Cardiac fibroblast (primary cell): ENCODE data around the gene TFF2.

Experiments used
- DNase-seq, 2 donors: peaks; one replicate each; pipeline versions ENCODE4 v3.0.0 to v3.0.0-alpha.2; 2010; ENCODE audit warnings: low read depth in 2 of 2
- H3K4me3 ChIP-seq, 2 donors: replicated peaks in 1 of 2; 1 replicate in 1 of 2; 2 replicates in 1 of 2; pipeline ENCODE4 v1.5.1; 2011; ENCODE audit warnings: low read depth in 2 of 2, low read length in 2 of 2, mild to moderate bottlenecking in 2 of 2, moderate library complexity in 1 of 2
- TF ChIP-seq, protein P1 (sequence below): IDR thresholded peaks from one replicate; pipeline ENCODE4 v1.5.1; 2011; ENCODE audit warnings: low read depth, mild to moderate bottlenecking, low read length, inconsistent platforms

TFF2 gene

GRCh38 chr21:42379426-42380215 is 28.8 kb upstream of the TFF2 start:
- TF ChIP-seq, protein P1, sequence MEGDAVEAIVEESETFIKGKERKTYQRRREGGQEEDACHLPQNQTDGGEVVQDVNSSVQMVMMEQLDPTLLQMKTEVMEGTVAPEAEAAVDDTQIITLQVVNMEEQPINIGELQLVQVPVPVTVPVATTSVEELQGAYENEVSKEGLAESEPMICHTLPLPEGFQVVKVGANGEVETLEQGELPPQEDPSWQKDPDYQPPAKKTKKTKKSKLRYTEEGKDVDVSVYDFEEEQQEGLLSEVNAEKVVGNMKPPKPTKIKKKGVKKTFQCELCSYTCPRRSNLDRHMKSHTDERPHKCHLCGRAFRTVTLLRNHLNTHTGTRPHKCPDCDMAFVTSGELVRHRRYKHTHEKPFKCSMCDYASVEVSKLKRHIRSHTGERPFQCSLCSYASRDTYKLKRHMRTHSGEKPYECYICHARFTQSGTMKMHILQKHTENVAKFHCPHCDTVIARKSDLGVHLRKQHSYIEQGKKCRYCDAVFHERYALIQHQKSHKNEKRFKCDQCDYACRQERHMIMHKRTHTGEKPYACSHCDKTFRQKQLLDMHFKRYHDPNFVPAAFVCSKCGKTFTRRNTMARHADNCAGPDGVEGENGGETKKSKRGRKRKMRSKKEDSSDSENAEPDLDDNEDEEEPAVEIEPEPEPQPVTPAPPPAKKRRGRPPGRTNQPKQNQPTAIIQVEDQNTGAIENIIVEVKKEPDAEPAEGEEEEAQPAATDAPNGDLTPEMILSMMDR: no peak
- H3K4me3 ChIP-seq: no peak overlapping the region
- DNase-seq: no peak

DNA sequence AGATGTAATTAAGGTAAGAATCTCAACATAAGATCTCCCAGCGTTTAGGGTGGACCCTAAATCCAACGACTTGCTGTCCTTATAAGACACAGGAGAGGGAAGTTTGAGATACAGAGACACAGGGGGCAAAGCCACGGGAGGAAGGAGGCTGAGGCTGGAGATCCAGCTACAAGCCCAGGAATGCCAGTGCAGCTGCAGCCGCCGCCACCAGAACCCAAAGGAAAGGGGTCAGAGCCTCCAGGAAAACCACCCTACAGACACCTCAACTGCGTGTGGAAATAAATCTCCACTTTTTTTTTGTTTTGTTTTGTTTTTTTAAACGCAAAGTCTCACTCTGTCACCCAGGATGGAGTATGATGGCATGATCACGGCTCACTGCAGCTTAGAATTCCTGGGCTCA is 27.6 kb upstream of the TFF2 start:
- DNase-seq: no peak
- no peak overlapping the region for H3K4me3 ChIP-seq
- TF ChIP-seq, protein P1: no peak

DNA sequence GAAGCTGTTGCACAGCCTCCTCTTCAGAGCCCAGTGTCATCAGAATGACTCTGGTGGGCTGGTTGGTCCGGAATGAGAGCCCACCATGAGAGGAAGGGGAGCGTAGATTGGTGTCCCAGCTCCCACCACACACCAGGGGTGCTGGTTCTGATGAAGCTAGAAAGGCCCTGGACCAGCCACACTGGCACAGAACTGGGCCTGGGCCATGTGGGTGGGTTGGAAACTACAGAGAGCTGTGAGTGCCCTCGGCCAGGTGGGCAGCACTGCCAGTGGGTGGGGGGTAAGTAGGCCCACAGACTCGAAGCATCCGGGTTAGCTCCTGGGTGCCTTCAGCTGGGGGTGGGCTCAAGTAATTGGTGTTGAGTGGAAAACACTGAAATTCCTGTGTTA is 27.2 kb upstream of the TFF2 start:
- H3K4me3 ChIP-seq: no peak overlapping the region
- TF ChIP-seq, protein P1: no peak
- DNase-seq: no peak

DNA sequence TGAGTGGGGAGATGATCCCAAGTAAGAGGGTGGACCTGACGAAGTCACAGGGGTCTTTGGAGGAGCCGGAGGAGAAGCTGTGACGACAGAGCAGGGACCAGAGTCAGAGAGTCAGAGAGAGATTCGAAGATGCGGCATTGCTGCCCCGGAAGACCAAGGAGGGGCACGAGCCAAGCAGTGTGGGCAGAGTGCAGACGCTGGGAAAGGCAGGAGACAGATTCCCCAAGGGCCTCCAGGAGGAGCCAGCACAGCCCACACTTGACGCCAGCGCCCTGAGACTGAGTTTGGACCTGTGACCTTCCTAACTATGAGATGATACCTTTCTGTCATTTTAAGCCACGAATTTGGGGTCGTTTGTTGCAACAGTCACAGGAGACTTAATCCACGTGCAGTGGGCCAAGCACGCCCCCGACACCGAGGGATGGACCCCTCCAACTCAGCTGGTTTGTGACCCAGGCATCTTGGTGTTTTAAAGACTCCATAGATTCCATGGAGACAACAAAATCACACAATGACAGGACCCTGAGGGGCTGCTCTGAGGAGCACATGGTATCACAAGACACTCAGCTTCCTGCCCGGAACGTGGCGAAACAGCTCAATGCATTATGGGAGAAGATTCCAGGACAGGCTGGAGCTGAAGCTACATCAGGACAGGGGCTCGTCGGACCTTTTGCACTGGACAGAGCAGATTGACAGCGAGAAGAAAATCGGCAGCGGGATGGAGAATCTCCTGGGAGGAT is 26.6 kb upstream of the TFF2 start:
- DNase-seq: no peak
- TF ChIP-seq, protein P1: no peak
- H3K4me3 ChIP-seq: no peak overlapping the region

DNA sequence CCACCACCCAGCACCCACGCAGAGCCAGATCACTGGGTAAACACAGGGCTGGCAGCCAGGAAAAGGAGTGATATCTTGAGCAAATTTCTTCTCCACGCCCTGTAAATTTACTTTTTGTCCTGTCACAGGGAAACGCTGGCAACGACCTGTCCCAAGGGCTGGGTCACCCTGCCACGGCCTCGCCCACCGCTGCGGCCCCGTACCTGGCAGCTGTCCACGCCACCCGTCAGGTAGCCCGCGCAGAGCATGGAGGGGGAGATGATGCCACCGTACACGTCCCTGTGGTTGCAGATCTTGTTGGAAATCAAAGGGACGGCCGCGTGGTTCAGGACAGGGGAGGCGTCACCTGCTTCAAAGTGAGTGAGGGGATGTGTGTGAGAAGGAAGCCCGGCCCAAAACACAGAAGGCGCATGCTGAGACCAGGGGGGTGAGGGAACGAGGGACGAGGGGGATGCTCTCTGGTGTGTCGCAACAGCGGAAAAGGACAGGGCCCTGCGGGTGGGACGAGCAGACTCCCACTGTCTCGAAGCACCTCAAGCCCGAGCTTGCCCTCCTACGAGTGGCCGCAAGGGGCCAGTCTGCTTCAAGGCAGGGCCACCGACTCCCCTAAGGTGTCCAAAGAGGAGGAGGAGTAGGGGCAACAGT is 25.7 kb upstream of the TFF2 start:
- no peak overlapping the region for H3K4me3 ChIP-seq
- DNase-seq: no peak

GRCh38 chr21:42375966-42376337 is 25.2 kb upstream of the TFF2 start:
- no peak overlapping the region for H3K4me3 ChIP-seq
- TF ChIP-seq, protein P1: no peak
- no peak for DNase-seq

More for the DNA sequence above, 25.7 kb upstream of the TFF2 start:
- TF ChIP-seq, protein P1: no peak
